Measurements from ENCODE around the gene WIPF2.

The WIPF2 gene

DNA sequence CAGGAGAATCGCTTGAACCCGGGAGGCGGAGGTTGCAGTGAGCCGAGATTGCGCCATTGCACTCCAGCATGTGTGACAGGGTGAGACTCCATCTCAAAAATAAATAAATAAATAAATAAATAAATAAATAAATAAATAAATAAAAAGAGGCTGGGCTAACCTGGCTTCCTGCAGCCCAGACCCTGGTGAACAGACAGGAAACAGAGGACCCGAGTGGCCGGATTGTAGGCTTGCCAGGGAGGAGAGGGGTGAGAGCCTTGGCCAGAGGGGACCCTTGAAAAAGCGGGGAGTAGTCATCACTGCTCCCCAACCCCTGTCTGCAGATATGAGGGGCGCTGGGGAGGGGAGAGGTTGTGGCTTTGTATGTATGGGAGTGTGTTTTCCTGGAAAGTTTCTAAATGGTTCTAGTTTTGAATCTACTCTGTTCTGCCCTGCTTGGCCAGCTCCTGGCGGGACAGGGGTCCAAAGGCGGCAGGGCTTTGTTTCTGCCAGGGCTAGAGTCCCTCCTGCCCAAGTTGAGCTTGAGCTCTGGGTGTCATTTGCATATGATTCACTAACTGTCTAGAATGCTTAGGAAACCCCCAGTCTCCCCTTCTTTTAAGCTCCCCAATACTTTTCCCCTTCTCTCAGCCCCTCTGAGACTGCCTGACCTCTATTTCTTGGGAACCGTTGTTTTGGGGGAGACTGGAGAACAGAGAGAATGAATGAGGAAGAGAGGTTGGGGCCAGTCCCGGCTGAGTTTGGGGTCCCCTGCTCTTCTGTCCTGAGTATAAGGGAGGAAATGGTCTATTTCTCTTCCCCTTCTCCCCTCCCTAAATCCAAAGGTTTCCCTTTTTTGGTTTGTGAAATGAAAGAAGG, 106.3 kb downstream of the WIPF2 start (continued):
- TF ChIP-seq, protein P1, sequence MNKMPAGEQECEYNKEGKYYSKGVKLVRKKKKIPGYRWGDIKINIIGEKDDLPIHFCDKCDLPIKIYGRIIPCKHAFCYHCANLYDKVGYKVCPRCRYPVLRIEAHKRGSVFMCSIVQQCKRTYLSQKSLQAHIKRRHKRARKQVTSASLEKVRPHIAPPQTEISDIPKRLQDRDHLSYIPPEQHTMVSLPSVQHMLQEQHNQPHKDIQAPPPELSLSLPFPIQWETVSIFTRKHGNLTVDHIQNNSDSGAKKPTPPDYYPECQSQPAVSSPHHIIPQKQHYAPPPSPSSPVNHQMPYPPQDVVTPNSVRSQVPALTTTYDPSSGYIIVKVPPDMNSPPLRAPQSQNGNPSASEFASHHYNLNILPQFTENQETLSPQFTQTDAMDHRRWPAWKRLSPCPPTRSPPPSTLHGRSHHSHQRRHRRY (tag by site-specific recombination; IDR thresholded peaks at IDR 0.05), result no peak
- TF ChIP-seq ZNF561 (tag by site-specific recombination; IDR thresholded peaks at IDR 0.05; ENCODE audit: borderline replicate concordance) (no peak), ZSCAN16 (tag by site-specific recombination; IDR thresholded peaks at IDR 0.05) (no peak), ZNF24 (tag by site-specific recombination; IDR thresholded peaks at IDR 0.05) (no peak), ZFP41 (tag by site-specific recombination; IDR thresholded peaks at IDR 0.05; ENCODE audit: borderline replicate concordance) (no peak), ZNF146 (tag by site-specific recombination; IDR thresholded peaks at IDR 0.05) (no peak; the same call in 1 of the 2 replicates), ZNF239 (tag by site-specific recombination; IDR thresholded peaks at IDR 0.05) (no peak), ZNF2 (tag by site-specific recombination; IDR thresholded peaks at IDR 0.05) (no peak), ZNF138 (tag by site-specific recombination; IDR thresholded peaks at IDR 0.05; ENCODE audit: borderline replicate concordance) (peak; percentile 81; the same call in 1 of the 2 replicates), ZNF302 (tag by site-specific recombination; IDR thresholded peaks at IDR 0.05; ENCODE audit: low read depth) (0 out of 2 replicates have a peak, but pooled peaks have one; percentile 48), ZNF426 (tag by site-specific recombination; IDR thresholded peaks at IDR 0.05) (peak; percentile 99), ZNF549 (tag by site-specific recombination; IDR thresholded peaks at IDR 0.05) (no peak), TCF7L2 (IDR thresholded peaks at IDR 0.05; ENCODE audit: borderline replicate concordance, low read depth, low read length) (no peak), SETDB1 (IDR thresholded peaks at IDR 0.05; ENCODE audit: insufficient read length, low read length) (no peak), ZEB2 (tag by site-specific recombination; IDR thresholded peaks at IDR 0.05) (no peak), ZBTB8A (tag by site-specific recombination; IDR thresholded peaks at IDR 0.05) (peak; percentile 88), BCL11A (tag by site-specific recombination; IDR thresholded peaks at IDR 0.05; ENCODE audit: low read depth) (no peak), ZNF214 (tag by site-specific recombination; IDR thresholded peaks at IDR 0.05; ENCODE audit: borderline replicate concordance) (no peak), ZNF248 (tag by site-specific recombination; IDR thresholded peaks at IDR 0.05) (no peak), PRDM1 (tag by site-specific recombination; IDR thresholded peaks at IDR 0.05) (no peak), ZNF621 (tag by site-specific recombination; IDR thresholded peaks at IDR 0.05) (no peak), GLIS1 (tag by site-specific recombination; IDR thresholded peaks at IDR 0.05) (peak; percentile 24; the same call in 1 of the 2 replicates), MYNN (tag by site-specific recombination; IDR thresholded peaks at IDR 0.05; ENCODE audit: borderline replicate concordance) (peak; percentile 64; the same call in 1 of the 2 replicates), KLF1 (tag by site-specific recombination; IDR thresholded peaks at IDR 0.05) (no peak; the same call in 1 of the 2 replicates), ZNF585B (tag by site-specific recombination; IDR thresholded peaks at IDR 0.05) (no peak)
- TF ChIP-seq, protein P2, sequence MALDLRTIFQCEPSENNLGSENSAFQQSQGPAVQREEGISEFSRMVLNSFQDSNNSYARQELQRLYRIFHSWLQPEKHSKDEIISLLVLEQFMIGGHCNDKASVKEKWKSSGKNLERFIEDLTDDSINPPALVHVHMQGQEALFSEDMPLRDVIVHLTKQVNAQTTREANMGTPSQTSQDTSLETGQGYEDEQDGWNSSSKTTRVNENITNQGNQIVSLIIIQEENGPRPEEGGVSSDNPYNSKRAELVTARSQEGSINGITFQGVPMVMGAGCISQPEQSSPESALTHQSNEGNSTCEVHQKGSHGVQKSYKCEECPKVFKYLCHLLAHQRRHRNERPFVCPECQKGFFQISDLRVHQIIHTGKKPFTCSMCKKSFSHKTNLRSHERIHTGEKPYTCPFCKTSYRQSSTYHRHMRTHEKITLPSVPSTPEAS (tag by site-specific recombination; IDR thresholded peaks at IDR 0.05), result no peak
- TF ChIP-seq, protein P3, sequence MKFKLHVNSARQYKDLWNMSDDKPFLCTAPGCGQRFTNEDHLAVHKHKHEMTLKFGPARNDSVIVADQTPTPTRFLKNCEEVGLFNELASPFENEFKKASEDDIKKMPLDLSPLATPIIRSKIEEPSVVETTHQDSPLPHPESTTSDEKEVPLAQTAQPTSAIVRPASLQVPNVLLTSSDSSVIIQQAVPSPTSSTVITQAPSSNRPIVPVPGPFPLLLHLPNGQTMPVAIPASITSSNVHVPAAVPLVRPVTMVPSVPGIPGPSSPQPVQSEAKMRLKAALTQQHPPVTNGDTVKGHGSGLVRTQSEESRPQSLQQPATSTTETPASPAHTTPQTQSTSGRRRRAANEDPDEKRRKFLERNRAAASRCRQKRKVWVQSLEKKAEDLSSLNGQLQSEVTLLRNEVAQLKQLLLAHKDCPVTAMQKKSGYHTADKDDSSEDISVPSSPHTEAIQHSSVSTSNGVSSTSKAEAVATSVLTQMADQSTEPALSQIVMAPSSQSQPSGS (tag by site-specific recombination; IDR thresholded peaks at IDR 0.05; ENCODE audit: low read depth), result no peak
- TF ChIP-seq, protein P4, sequence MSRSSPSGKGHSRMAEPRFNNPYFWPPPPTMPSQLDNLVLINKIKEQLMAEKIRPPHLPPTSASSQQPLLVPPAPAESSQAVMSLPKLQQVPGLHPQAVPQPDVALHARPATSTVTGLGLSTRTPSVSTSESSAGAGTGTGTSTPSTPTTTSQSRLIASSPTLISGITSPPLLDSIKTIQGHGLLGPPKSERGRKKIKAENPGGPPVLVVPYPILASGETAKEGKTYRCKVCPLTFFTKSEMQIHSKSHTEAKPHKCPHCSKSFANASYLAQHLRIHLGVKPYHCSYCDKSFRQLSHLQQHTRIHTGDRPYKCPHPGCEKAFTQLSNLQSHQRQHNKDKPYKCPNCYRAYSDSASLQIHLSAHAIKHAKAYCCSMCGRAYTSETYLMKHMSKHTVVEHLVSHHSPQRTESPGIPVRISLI (tag by site-specific recombination; IDR thresholded peaks at IDR 0.05), result no peak
- TF ChIP-seq, protein P5, sequence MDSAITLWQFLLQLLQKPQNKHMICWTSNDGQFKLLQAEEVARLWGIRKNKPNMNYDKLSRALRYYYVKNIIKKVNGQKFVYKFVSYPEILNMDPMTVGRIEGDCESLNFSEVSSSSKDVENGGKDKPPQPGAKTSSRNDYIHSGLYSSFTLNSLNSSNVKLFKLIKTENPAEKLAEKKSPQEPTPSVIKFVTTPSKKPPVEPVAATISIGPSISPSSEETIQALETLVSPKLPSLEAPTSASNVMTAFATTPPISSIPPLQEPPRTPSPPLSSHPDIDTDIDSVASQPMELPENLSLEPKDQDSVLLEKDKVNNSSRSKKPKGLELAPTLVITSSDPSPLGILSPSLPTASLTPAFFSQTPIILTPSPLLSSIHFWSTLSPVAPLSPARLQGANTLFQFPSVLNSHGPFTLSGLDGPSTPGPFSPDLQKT (IDR thresholded peaks at IDR 0.05; ENCODE audit: borderline replicate concordance, low read depth, low read length), result no peak
- TF ChIP-seq, protein P6, sequence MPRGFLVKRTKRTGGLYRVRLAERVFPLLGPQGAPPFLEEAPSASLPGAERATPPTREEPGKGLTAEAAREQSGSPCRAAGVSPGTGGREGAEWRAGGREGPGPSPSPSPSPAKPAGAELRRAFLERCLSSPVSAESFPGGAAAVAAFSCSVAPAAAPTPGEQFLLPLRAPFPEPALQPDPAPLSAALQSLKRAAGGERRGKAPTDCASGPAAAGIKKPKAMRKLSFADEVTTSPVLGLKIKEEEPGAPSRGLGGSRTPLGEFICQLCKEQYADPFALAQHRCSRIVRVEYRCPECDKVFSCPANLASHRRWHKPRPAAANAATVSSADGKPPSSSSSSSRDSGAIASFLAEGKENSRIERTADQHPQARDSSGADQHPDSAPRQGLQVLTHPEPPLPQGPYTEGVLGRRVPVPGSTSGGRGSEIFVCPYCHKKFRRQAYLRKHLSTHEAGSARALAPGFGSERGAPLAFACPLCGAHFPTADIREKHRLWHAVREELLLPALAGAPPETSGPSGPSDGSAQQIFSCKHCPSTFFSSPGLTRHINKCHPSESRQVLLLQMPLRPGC (tag by site-specific recombination; IDR thresholded peaks at IDR 0.05), result no peak
- TF ChIP-seq, protein P7, sequence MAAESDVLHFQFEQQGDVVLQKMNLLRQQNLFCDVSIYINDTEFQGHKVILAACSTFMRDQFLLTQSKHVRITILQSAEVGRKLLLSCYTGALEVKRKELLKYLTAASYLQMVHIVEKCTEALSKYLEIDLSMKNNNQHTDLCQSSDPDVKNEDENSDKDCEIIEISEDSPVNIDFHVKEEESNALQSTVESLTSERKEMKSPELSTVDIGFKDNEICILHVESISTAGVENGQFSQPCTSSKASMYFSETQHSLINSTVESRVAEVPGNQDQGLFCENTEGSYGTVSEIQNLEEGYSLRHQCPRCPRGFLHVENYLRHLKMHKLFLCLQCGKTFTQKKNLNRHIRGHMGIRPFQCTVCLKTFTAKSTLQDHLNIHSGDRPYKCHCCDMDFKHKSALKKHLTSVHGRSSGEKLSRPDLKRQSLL (tag by site-specific recombination; IDR thresholded peaks at IDR 0.05), result no peak
